PFSK-1 (cell line): ENCODE results near the gene MSH3.

ENCODE experiments used
- FOXP2 ChIP-seq: optimal IDR thresholded peaks from 2 replicates; pipeline ENCODE3; 2011; ENCODE audit warnings: borderline replicate concordance, control low read depth, inconsistent platforms; ENCODE audit not compliant: insufficient read depth; ENCODE audit errors: extremely low read length, extremely low read depth
- POLR2AphosphoS5 ChIP-seq: IDR thresholded peaks from 2 replicates; pipeline ENCODE4 v1.6.1; 2012; ENCODE audit warnings: low read depth, mild to moderate bottlenecking, control low read depth, low read length, moderate library complexity
- SIN3A ChIP-seq: IDR thresholded peaks from 2 replicates; pipeline ENCODE4 v1.6.1; 2012; ENCODE audit warnings: mild to moderate bottlenecking, low read length, moderate library complexity, borderline replicate concordance; ENCODE audit not compliant: insufficient read depth
- TAF1 ChIP-seq: IDR thresholded peaks from 2 replicates; pipeline ENCODE4 v1.6.1; 2012; ENCODE audit warnings: low read length, control low read depth, borderline replicate concordance; ENCODE audit not compliant: insufficient read depth
- TF ChIP-seq, protein P1 (sequence below), 2 experiments: IDR thresholded peaks; 2 replicates each; pipeline versions ENCODE4 v1.6.1 to v1.8.0; 2011 to 2012; ENCODE audit warnings: low read depth in 2 of 2, low read length in 2 of 2, control low read depth in 1 of 2, inconsistent platforms in 1 of 2, mild to moderate bottlenecking in 1 of 2, moderate library complexity in 1 of 2; ENCODE audit not compliant: insufficient read depth in 1 of 2

Gene MSH3

GRCh38 chr5:80696450-80696849 is 42.0 kb downstream of the MSH3 start:
- TF ChIP-seq TAF1 (no peak), SIN3A (no peak), FOXP2 (no peak), POLR2AphosphoS5 (no peak)
- TF ChIP-seq, protein P1, sequence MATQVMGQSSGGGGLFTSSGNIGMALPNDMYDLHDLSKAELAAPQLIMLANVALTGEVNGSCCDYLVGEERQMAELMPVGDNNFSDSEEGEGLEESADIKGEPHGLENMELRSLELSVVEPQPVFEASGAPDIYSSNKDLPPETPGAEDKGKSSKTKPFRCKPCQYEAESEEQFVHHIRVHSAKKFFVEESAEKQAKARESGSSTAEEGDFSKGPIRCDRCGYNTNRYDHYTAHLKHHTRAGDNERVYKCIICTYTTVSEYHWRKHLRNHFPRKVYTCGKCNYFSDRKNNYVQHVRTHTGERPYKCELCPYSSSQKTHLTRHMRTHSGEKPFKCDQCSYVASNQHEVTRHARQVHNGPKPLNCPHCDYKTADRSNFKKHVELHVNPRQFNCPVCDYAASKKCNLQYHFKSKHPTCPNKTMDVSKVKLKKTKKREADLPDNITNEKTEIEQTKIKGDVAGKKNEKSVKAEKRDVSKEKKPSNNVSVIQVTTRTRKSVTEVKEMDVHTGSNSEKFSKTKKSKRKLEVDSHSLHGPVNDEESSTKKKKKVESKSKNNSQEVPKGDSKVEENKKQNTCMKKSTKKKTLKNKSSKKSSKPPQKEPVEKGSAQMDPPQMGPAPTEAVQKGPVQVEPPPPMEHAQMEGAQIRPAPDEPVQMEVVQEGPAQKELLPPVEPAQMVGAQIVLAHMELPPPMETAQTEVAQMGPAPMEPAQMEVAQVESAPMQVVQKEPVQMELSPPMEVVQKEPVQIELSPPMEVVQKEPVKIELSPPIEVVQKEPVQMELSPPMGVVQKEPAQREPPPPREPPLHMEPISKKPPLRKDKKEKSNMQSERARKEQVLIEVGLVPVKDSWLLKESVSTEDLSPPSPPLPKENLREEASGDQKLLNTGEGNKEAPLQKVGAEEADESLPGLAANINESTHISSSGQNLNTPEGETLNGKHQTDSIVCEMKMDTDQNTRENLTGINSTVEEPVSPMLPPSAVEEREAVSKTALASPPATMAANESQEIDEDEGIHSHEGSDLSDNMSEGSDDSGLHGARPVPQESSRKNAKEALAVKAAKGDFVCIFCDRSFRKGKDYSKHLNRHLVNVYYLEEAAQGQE (IDR thresholded peaks at IDR 0.05; ENCODE audit: insufficient read depth in 1 of 2, low read depth in 2 of 2, low read length in 2 of 2): no peak

DNA sequence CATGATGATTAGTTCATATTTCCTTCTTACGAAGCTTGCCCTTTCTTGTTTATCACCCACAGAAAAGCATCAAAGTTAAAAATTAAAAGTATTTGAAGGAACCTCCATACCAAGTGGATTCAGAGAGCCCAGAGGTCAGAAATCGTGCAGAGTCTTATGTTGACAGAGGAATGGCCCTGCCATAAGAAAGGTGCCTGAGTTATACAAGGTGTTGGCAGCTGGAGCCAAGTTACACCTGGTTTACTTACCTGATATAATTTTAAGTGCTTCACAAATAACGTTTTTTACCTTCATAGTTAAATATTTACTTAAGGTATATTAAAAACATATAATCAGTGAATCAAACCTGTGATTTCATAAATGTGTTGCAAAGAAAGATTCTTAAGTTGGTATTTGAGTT is 42.6 kb downstream of the MSH3 start:
- TF ChIP-seq FOXP2 (no peak), TAF1 (no peak), SIN3A (no peak), POLR2AphosphoS5 (no peak)
- TF ChIP-seq, protein P1 (IDR thresholded peaks at IDR 0.05; ENCODE audit: insufficient read depth in 1 of 2, low read depth in 2 of 2, low read length in 2 of 2): no peak

GRCh38 chr5:80698369-80698768 is 43.9 kb downstream of the MSH3 start:
- TF ChIP-seq SIN3A (no peak), POLR2AphosphoS5 (no peak), TAF1 (no peak), FOXP2 (no peak)
- TF ChIP-seq, protein P1 (IDR thresholded peaks at IDR 0.05; ENCODE audit: insufficient read depth in 1 of 2, low read depth in 2 of 2, low read length in 2 of 2): no peak

DNA sequence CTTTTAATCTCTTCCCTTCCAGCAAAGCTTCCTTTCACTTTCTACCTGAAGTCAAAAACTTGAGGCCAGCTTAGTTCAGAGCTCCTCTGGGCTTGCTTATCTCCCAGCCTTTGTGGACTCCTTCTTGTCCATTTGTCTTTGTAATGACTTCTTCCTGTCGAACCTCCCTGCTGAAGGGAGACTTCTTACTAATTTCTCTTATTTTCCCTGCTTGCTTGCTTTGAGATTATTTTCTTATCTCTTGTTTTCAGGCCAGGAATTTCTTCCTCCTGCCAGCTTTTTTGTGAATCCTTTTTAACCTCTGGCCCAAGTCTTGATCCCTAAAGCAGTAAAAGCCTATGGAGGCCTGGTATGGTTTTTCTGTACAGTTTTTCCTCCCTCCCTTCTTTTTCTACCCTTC is 47.1 kb downstream of the MSH3 start:
- no peak for TF ChIP-seq FOXP2
- TF ChIP-seq, protein P1 (IDR thresholded peaks at IDR 0.05; ENCODE audit: insufficient read depth in 1 of 2, low read depth in 2 of 2, low read length in 2 of 2): no peak
- no peak for TF ChIP-seq TAF1
- no peak for TF ChIP-seq SIN3A
- no peak for TF ChIP-seq POLR2AphosphoS5

DNA sequence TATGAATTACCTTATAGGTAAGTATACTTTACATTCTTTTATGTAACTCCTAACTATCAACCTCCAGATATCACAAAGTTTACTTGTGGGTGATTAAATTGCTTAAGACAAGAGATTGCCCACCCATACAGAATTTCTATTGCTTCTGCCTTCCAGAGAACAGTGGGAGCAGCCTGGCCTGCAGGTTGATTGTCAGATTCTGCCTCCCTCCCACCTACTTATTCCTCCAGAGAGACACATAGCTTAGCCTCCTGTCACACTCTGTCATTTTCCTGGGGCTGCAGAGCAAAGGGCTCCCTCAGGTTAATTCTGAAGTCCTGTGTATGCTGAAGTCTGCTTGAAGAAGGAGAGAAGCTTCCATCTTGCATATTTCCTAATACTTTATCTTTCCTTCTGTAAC is 48.8 kb downstream of the MSH3 start:
- no peak for TF ChIP-seq SIN3A
- no peak for TF ChIP-seq POLR2AphosphoS5
- TF ChIP-seq, protein P1 (IDR thresholded peaks at IDR 0.05; ENCODE audit: insufficient read depth in 1 of 2, low read depth in 2 of 2, low read length in 2 of 2): no peak
- no peak for TF ChIP-seq TAF1
- TF ChIP-seq FOXP2: no peak
